HG02970 (cell line): ENCODE data around the gene METTL8.
"Not testable (repeated sequence)": the region's sequence is repeated elsewhere in the genome, so short reads cannot be mapped to it uniquely, and the experiment has no call there.

Experiments
- ATAC-seq: cut with Tn5 transposase; IDR thresholded peaks from one replicate; pipeline ENCODE4 v1.9.1; 2021; ENCODE audit warnings: mild to moderate bottlenecking, moderate library complexity, moderate number of reproducible peaks; ENCODE audit not compliant: unreplicated experiment, low FRiP score

METTL8 gene

GRCh38 chr2:171316755-171317337 is 116.9 kb downstream of the METTL8 start:
- no peak for ATAC-seq

- no peak for ATAC-seq
Observed at GRCh38 chr2:171316220-171316619, 117.6 kb downstream of the METTL8 start.

- ATAC-seq = no peak
Observed at GRCh38 chr2:171315781-171316180, 118.0 kb downstream of the METTL8 start.

GRCh38 chr2:171312182-171312581 is 121.6 kb downstream of the METTL8 start:
- ATAC-seq = not testable (repeated sequence)

GRCh38 chr2:171311589-171311988 is 122.2 kb downstream of the METTL8 start:
- not testable (repeated sequence) for ATAC-seq

- ATAC-seq = no peak
Observed at GRCh38 chr2:171310889-171311288, 122.9 kb downstream of the METTL8 start.

- no peak for ATAC-seq
Observed at GRCh38 chr2:171309455-171310286, 124.1 kb downstream of the METTL8 start.

GRCh38 chr2:171308280-171309054 is 125.3 kb downstream of the METTL8 start:
- no peak for ATAC-seq

GRCh38 chr2:171307560-171307959 is 126.2 kb downstream of the METTL8 start:
- ATAC-seq = no peak

- ATAC-seq = no peak
Observed at GRCh38 chr2:171297956-171298355, 135.8 kb downstream of the METTL8 start.

GRCh38 chr2:171294608-171295007 is 139.2 kb downstream of the METTL8 start:
- no peak for ATAC-seq

- no peak for ATAC-seq
Observed at GRCh38 chr2:171293661-171294060, 140.1 kb downstream of the METTL8 start.

- no peak for ATAC-seq
Observed at GRCh38 chr2:171289991-171290390, 143.8 kb downstream of the METTL8 start.

GRCh38 chr2:171289316-171289715 is 144.5 kb downstream of the METTL8 start:
- ATAC-seq = no peak

- no peak for ATAC-seq
Observed at GRCh38 chr2:171287611-171288010, 146.2 kb downstream of the METTL8 start.

- ATAC-seq = no peak
Observed at GRCh38 chr2:171287036-171287571, 146.7 kb downstream of the METTL8 start.

GRCh38 chr2:171281110-171281509 is 152.7 kb downstream of the METTL8 start:
- ATAC-seq = no peak

- ATAC-seq = no peak
Observed at GRCh38 chr2:171279983-171280790, 153.6 kb downstream of the METTL8 start.

- ATAC-seq = no peak
Observed at GRCh38 chr2:171274757-171275156, 159.0 kb downstream of the METTL8 start.

GRCh38 chr2:171271971-171272436 is 161.8 kb downstream of the METTL8 start:
- ATAC-seq = no peak
